Measurements from ENCODE around the gene ACVR2B.

DNA sequence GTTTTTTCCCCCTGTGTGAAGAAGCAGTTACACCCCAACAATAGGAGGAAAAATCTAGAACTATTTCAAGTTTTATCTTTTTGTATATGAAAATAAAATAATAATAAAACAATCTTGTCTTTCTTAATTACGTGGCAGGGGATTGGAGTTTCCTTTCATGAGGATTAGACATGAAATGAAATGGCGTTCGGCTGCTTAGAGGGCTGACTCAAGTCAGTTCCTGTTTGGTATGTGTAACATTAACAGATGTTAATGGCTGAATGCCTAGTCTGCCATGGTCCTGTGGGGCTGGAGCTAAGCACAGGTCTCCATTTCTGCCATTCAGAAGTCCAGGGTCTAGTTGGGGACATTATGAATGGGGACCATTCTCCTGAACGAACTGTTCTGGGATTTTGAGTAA, 39.3 kb downstream of the ACVR2B start:
- TF ChIP-seq CTCF (IDR thresholded peaks at IDR 0.05): no peak
- no peak for TF ChIP-seq SIN3A (IDR thresholded peaks at IDR 0.05; ENCODE audit: borderline replicate concordance, insufficient read depth, low read depth, low read length)
- TF ChIP-seq REST (IDR thresholded peaks at IDR 0.05; ENCODE audit: insufficient read depth in 1 of 2, low read depth in 2 of 2, low read length in 1 of 2): no peak
- no peak for TF ChIP-seq POLR2AphosphoS5 (IDR thresholded peaks at IDR 0.05; ENCODE audit: low read depth, low read length)
